ENCODE measurements around the gene AKAP7. TPM values are rescaled to one million over a fixed set of nuclear protein-coding genes. Genes with fewer than 3 reads are reported as not detected.
"Not testable (repeated sequence)": the region's sequence is repeated elsewhere in the genome, so short reads cannot be mapped to it uniquely, and the experiment has no call there.

Gene AKAP7
- 19.2 TPM for polyA plus RNA-seq (2013)

DNA sequence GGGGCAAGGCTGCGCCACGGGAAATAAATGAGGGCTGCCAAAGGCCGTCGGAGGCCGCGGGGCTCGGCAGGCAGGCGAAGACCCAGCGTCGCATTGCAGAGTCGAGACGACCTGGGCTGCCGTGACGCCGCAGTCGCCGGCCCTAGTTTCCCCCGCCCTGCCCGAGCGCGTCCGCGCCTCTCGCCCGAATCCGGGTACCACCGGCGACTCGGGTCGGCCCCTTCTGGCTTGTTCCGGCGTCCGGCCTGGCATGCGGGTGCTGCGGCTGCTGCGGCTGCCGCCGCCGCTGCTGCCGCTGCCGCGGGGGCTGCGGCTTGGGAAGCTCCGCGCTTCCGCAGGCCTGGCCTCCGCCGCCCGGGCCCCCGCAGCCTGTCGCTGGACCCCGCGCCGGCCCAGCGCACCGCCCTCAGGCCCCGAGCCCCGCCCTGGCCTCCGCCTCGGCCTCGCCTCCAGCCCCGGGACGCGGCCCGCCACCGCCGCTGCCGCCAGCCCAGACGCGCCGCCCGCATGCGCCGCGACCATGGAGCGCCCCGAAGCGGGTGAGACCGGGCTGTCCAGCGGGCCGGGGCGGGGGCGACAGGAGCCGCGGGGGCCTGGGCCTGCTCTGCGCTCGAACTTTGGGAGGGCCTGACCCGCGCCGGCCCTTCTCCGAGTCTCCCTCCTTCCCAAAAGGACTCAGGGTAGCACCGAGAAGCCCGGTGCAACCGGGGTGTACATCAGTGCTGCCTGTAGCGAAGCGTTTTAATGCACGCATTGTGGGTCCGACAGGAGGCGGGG lies at the start of gene AKAP7:
Gene AKAP7 (plus strand): TSS at position 224 of the 777 bp plus-strand sequence. CDS start 297 bp downstream, at position 521.
- CTCF ChIA-PET: no interaction called here
- peak; percentile 70 to 85 (median 78) for DNase-seq

DNA sequence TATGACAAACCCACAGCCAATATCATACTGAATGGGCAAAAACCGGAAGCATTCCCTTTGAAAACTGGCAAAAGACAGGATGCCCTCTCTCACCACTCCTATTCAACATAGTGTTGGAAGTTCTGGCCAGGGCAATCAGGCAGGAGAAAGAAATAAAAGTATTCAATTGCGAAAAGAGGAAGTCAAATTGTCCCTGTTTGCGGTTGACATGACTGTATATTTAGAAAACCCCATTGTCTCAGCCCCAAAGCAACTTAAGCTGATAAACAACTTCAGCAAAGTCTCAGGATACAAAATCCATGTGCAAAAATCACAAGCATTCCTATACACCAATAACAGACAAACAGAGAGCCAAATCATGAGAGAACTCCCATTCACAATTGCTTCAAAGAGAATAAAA lies 44.9 kb upstream of the AKAP7 start:
- peak in 2 of 3 donors; percentile 60 to 74 for DNase-seq
- H3K36me3 ChIP-seq (ENCODE audit: control insufficient read depth in 4 of 4, insufficient read depth in 4 of 4, low read length in 3 of 4); CTCF ChIA-PET; H3K27ac ChIP-seq (ENCODE audit: insufficient read depth in 1 of 2, low read depth in 1 of 2, low read length in 2 of 2, poor library complexity in 1 of 2, severe bottlenecking in 2 of 2); POLR2A ChIA-PET; H3K4me3 ChIP-seq (ENCODE audit: control insufficient read depth in 1 of 7, extremely low read depth in 1 of 7, insufficient read depth in 4 of 7, low read depth in 2 of 7, low read length in 6 of 7); H3K4me1 ChIP-seq (ENCODE audit: control extremely low read depth in 1 of 4, control insufficient read depth in 4 of 4, insufficient read depth in 4 of 4, low read length in 3 of 4); H3K27me3 ChIP-seq (replicated peaks in 2 of 5; ENCODE audit: control insufficient read depth in 4 of 5, insufficient read depth in 5 of 5, low read length in 4 of 5): not testable (repeated sequence)
- no CpG with 5 or more reads among the region's 3 CpGs for WGBS (ENCODE audit: insufficient coverage)
- H3K9me3 ChIP-seq (ENCODE audit: control extremely low read depth in 1 of 5, control insufficient read depth in 4 of 5, insufficient read depth in 2 of 5, low read depth in 1 of 5, low read length in 4 of 5): peaks cover 0 to 19% (median 4%) of the 10 kb centered on the region in 5 experiments

More for the DNA sequence above, at the start of gene AKAP7:
- Histone ChIP-seq H3K4me3 (ENCODE audit: control insufficient read depth in 1 of 7, extremely low read depth in 1 of 7, insufficient read depth in 4 of 7, low read depth in 2 of 7, low read length in 6 of 7) (peak within 1 kb of the TSS; percentile 71 to 95 (median 82)), H3K36me3 (ENCODE audit: control insufficient read depth in 4 of 4, insufficient read depth in 4 of 4, low read length in 3 of 4) (peaks cover 0 to 2% (median 0%) of the 10 kb centered on the region in 4 experiments), H3K27ac (ENCODE audit: insufficient read depth in 1 of 2, low read depth in 1 of 2, low read length in 2 of 2, poor library complexity in 1 of 2, severe bottlenecking in 2 of 2) (peak within 1 kb of the TSS; percentile 64 to 78), H3K27me3 (replicated peaks in 2 of 5; ENCODE audit: control insufficient read depth in 4 of 5, insufficient read depth in 5 of 5, low read length in 4 of 5) (no peaks in the 10 kb centered on the region), H3K9me3 (ENCODE audit: control extremely low read depth in 1 of 5, control insufficient read depth in 4 of 5, insufficient read depth in 2 of 5, low read depth in 1 of 5, low read length in 4 of 5) (no peaks in the 10 kb centered on the region), H3K4me1 (ENCODE audit: control extremely low read depth in 1 of 4, control insufficient read depth in 4 of 4, insufficient read depth in 4 of 4, low read length in 3 of 4) (peaks cover 6 to 18% (median 13%) of the 10 kb centered on the region in 4 experiments)
- under 1% methylated on average over 96 of the region's 99 CpGs for WGBS (ENCODE audit: insufficient coverage)
- POLR2A ChIA-PET: no interaction called here

DNA sequence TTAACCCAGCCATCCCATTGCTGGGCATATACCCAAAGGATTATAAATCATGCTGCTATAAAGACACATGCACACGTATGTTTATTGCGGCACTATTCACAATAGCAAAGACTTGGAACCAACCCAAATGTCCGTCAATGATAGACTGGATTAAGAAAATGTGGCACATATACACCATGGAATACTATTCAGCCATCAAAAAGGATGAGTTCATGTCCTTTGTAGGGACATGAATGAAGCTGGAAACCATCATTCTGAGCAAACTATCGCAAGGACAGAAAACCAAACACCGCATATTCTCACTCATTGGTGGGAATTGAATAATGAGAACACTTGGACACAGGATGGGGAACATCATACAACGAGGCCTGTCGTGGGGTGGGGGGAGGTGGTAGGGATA lies 43.3 kb upstream of the AKAP7 start:
- 95% methylated on average over 3 of the region's 7 CpGs for WGBS (ENCODE audit: insufficient coverage)
- H3K4me3 ChIP-seq (ENCODE audit: control insufficient read depth in 1 of 7, extremely low read depth in 1 of 7, insufficient read depth in 4 of 7, low read depth in 2 of 7, low read length in 6 of 7); H3K4me1 ChIP-seq (ENCODE audit: control extremely low read depth in 1 of 4, control insufficient read depth in 4 of 4, insufficient read depth in 4 of 4, low read length in 3 of 4); DNase-seq; H3K36me3 ChIP-seq (ENCODE audit: control insufficient read depth in 4 of 4, insufficient read depth in 4 of 4, low read length in 3 of 4); H3K27me3 ChIP-seq (replicated peaks in 2 of 5; ENCODE audit: control insufficient read depth in 4 of 5, insufficient read depth in 5 of 5, low read length in 4 of 5); H3K27ac ChIP-seq (ENCODE audit: insufficient read depth in 1 of 2, low read depth in 1 of 2, low read length in 2 of 2, poor library complexity in 1 of 2, severe bottlenecking in 2 of 2); POLR2A ChIA-PET; CTCF ChIA-PET: not testable (repeated sequence)
- peaks cover 0 to 18% (median 4%) of the 10 kb centered on the region in 5 experiments for H3K9me3 ChIP-seq (ENCODE audit: control extremely low read depth in 1 of 5, control insufficient read depth in 4 of 5, insufficient read depth in 2 of 5, low read depth in 1 of 5, low read length in 4 of 5)

DNA sequence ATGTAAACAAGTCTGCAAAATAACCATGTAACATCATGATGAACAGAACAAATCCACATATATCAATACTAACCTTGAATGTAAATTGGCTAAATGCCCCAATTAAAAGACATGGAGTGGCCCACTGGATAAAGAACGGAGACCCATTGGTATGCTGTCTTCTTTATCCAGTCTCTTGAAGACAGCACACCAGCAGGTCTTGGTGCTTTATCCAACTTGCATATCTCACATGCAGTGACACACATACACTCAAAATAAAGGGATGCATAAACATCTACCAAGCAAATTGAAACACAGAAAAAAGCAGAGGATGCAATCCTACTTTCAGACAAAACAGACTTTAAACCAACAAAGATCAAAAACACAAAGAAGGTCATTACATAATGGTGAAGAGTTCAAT lies 41.9 kb upstream of the AKAP7 start:
- no peaks in the 10 kb centered on the region for H3K36me3 ChIP-seq (ENCODE audit: control insufficient read depth in 4 of 4, insufficient read depth in 4 of 4, low read length in 3 of 4)
- H3K4me3 ChIP-seq (ENCODE audit: control insufficient read depth in 1 of 7, extremely low read depth in 1 of 7, insufficient read depth in 4 of 7, low read depth in 2 of 7, low read length in 6 of 7): no peak overlapping the region
- ChIA-PET POLR2A (no interaction called here), CTCF (interaction anchor here (0.9 kb wide), 1 partner anchor 9 kb away, joined by 4 read pairs; no protein-coding TSS in a partner anchor)
- H3K27ac ChIP-seq (ENCODE audit: insufficient read depth in 1 of 2, low read depth in 1 of 2, low read length in 2 of 2, poor library complexity in 1 of 2, severe bottlenecking in 2 of 2): no peak overlapping the region
- peaks cover 0 to 13% (median 4%) of the 10 kb centered on the region in 5 experiments for H3K9me3 ChIP-seq (ENCODE audit: control extremely low read depth in 1 of 5, control insufficient read depth in 4 of 5, insufficient read depth in 2 of 5, low read depth in 1 of 5, low read length in 4 of 5)
- H3K4me1 ChIP-seq (ENCODE audit: control extremely low read depth in 1 of 4, control insufficient read depth in 4 of 4, insufficient read depth in 4 of 4, low read length in 3 of 4): no peaks in the 10 kb centered on the region
- peak; percentile 2 to 38 (median 22) for DNase-seq
- H3K27me3 ChIP-seq (replicated peaks in 2 of 5; ENCODE audit: control insufficient read depth in 4 of 5, insufficient read depth in 5 of 5, low read length in 4 of 5): no peaks in the 10 kb centered on the region
- 100% methylated on average over 1 of the region's 1 CpG for WGBS (ENCODE audit: insufficient coverage)

DNA sequence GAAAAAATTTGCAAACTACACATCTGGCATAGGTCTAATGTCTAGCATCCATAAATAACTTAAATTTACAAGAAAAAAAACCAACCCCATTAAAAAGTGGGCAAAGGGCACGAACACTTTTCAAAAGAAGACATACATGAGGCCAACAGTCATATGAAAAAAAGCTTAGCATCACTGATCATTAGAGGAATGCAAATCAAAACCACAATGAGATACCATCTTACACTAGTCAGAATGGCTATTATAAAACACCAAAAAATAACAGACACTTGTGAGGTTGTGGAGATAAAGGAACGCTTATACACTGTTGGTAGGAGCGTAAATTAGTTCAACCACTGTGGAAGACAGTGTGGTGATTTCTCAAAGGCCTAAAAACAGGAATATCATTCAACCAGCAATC lies 38.5 kb upstream of the AKAP7 start:
- no peaks in the 10 kb centered on the region for H3K4me1 ChIP-seq (ENCODE audit: control extremely low read depth in 1 of 4, control insufficient read depth in 4 of 4, insufficient read depth in 4 of 4, low read length in 3 of 4)
- WGBS (ENCODE audit: insufficient coverage): no CpG with 5 or more reads among the region's 3 CpGs
- H3K27ac ChIP-seq (ENCODE audit: insufficient read depth in 1 of 2, low read depth in 1 of 2, low read length in 2 of 2, poor library complexity in 1 of 2, severe bottlenecking in 2 of 2): no peak overlapping the region
- H3K36me3 ChIP-seq (ENCODE audit: control insufficient read depth in 4 of 4, insufficient read depth in 4 of 4, low read length in 3 of 4): no peaks in the 10 kb centered on the region
- no peaks in the 10 kb centered on the region for H3K27me3 ChIP-seq (replicated peaks in 2 of 5; ENCODE audit: control insufficient read depth in 4 of 5, insufficient read depth in 5 of 5, low read length in 4 of 5)
- H3K9me3 ChIP-seq (ENCODE audit: control extremely low read depth in 1 of 5, control insufficient read depth in 4 of 5, insufficient read depth in 2 of 5, low read depth in 1 of 5, low read length in 4 of 5): peaks cover 0 to 18% (median 4%) of the 10 kb centered on the region in 5 experiments
- ChIA-PET POLR2A (no interaction called here), CTCF (no interaction called here)
- DNase-seq: no peak
- no peak overlapping the region for H3K4me3 ChIP-seq (ENCODE audit: control insufficient read depth in 1 of 7, extremely low read depth in 1 of 7, insufficient read depth in 4 of 7, low read depth in 2 of 7, low read length in 6 of 7)

DNA sequence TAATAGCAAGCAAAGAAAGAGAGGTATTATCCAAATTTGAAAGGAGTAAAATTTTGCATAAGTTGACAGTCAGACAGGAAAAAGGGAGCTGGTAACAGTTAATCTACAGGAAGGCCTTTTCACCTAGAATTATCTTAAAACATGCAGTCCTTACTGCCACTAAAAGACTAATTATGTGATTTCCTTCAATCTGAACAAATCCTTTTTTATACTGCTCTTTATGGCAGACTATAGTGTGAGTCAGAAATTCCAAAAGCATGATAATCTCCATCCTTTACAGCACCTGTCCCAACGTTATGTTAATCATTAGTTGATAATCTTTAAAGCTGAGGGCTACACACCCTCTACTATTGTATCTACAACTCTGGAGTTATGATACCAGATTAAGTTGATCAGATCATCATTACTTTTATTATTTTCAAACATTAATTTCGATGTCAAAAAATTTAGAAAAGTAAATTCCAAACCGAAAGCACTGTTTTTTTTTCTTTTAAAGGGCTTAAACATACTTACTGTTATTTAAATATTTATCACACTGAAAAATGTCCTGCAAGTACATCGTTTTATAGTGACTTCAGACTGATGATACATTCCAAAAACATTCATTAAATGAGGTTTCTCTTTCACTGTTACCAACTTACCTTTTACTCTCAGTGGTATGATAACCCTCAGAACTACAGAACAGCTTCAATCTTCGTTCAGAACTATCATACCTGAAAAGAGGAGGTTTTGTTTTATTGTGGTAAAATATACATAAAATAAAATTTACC lies 33.2 kb upstream of the AKAP7 start:
- Histone ChIP-seq H3K9me3 (ENCODE audit: control extremely low read depth in 1 of 5, control insufficient read depth in 4 of 5, insufficient read depth in 2 of 5, low read depth in 1 of 5, low read length in 4 of 5) (peaks cover 0 to 4% (median 0%) of the 10 kb centered on the region in 5 experiments), H3K4me1 (ENCODE audit: control extremely low read depth in 1 of 4, control insufficient read depth in 4 of 4, insufficient read depth in 4 of 4, low read length in 3 of 4) (no peaks in the 10 kb centered on the region), H3K27me3 (replicated peaks in 2 of 5; ENCODE audit: control insufficient read depth in 4 of 5, insufficient read depth in 5 of 5, low read length in 4 of 5) (no peaks in the 10 kb centered on the region), H3K36me3 (ENCODE audit: control insufficient read depth in 4 of 4, insufficient read depth in 4 of 4, low read length in 3 of 4) (no peaks in the 10 kb centered on the region), H3K27ac (ENCODE audit: insufficient read depth in 1 of 2, low read depth in 1 of 2, low read length in 2 of 2, poor library complexity in 1 of 2, severe bottlenecking in 2 of 2) (no peak overlapping the region), H3K4me3 (ENCODE audit: control insufficient read depth in 1 of 7, extremely low read depth in 1 of 7, insufficient read depth in 4 of 7, low read depth in 2 of 7, low read length in 6 of 7) (no peak overlapping the region)
- WGBS (ENCODE audit: insufficient coverage): 100% methylated on average over 1 of the region's 5 CpGs
- CTCF ChIA-PET: interaction anchor here (0.6 kb wide), 1 partner anchor 9 kb away, joined by 4 read pairs; no protein-coding TSS in a partner anchor
- POLR2A ChIA-PET: no interaction called here
- DNase-seq: no peak

DNA sequence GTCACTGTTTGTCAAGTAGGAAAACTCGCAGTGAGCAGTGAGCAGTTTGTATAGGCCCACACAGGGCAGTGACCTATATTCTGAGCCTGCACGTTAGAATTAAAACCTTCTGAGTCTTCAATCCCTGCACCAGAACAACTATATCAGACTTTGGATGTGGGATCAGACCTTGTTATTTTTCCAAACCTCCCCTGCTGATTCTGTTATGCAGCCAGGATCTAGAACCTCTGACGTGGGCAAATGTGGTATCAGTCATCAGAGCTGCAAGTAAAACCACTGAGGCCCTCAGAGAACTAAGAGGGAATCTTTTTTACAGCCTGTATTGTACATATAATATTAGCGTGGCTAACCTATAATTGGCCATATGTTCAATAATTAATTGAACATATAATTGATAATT lies 32.0 kb upstream of the AKAP7 start:
- DNase-seq: no peak
- ChIA-PET POLR2A (no interaction called here), CTCF (interaction anchor here (1.6 kb wide), 1 partner anchor 8 kb away, joined by 6 read pairs; no protein-coding TSS in a partner anchor)
- WGBS (ENCODE audit: insufficient coverage): 100% methylated on average over 3 of the region's 4 CpGs
- Histone ChIP-seq H3K27ac (ENCODE audit: insufficient read depth in 1 of 2, low read depth in 1 of 2, low read length in 2 of 2, poor library complexity in 1 of 2, severe bottlenecking in 2 of 2) (no peak overlapping the region), H3K9me3 (ENCODE audit: control extremely low read depth in 1 of 5, control insufficient read depth in 4 of 5, insufficient read depth in 2 of 5, low read depth in 1 of 5, low read length in 4 of 5) (peaks cover 0 to 4% (median 0%) of the 10 kb centered on the region in 5 experiments), H3K27me3 (replicated peaks in 2 of 5; ENCODE audit: control insufficient read depth in 4 of 5, insufficient read depth in 5 of 5, low read length in 4 of 5) (no peaks in the 10 kb centered on the region), H3K4me3 (ENCODE audit: control insufficient read depth in 1 of 7, extremely low read depth in 1 of 7, insufficient read depth in 4 of 7, low read depth in 2 of 7, low read length in 6 of 7) (no peak overlapping the region), H3K36me3 (ENCODE audit: control insufficient read depth in 4 of 4, insufficient read depth in 4 of 4, low read length in 3 of 4) (no peaks in the 10 kb centered on the region), H3K4me1 (ENCODE audit: control extremely low read depth in 1 of 4, control insufficient read depth in 4 of 4, insufficient read depth in 4 of 4, low read length in 3 of 4) (no peaks in the 10 kb centered on the region)

All from common myeloid progenitor, CD34-positive (primary cell).